ENCODE results near the gene AMPD2.
"Not testable (repeated sequence)": the region's sequence is repeated elsewhere in the genome, so short reads cannot be mapped to it uniquely, and the experiment has no call there.

AMPD2 gene

GRCh38 chr1:109657395-109657794 lies 37.8 kb downstream of the AMPD2 start:
- H3K4me3 ChIP-seq, result peak overlapping the region in 1 of 10 experiments; percentile 81; a peak in 1 of 20 replicates

GRCh38 chr1:109657970-109658369 lies 38.3 kb downstream of the AMPD2 start:
- TF ChIP-seq Cebpa-rat (IDR thresholded peaks at IDR 0.05), result no peak
- H4K20me1 ChIP-seq, result peaks cover 0 to 5% (median 0%) of the 10 kb centered on the region in 11 experiments; a peak in 1 of 22 replicates
- peak overlapping the region in 9 of 11 experiments; percentile 71 to 97 (median 93); a peak in 19 of 22 replicates for H3K4me2 ChIP-seq
- peak overlapping the region in 4 of 11 experiments; percentile 21 to 61 (median 40); a peak in 4 of 22 replicates for H3K27ac ChIP-seq
- no peak overlapping the region for H3K4me3 ChIP-seq
- H3K9me3 ChIP-seq (replicated peaks in 1 of 11), result no peaks in the 10 kb centered on the region
- no peak overlapping the region for H3K9ac ChIP-seq
- peaks cover 50 to 74% (median 65%) of the 10 kb centered on the region in 10 experiments for H3K4me1 ChIP-seq
- no peaks in the 10 kb centered on the region for H3K27me3 ChIP-seq
- peaks cover 0 to 16% (median 0%) of the 10 kb centered on the region in 11 experiments; a peak in 3 of 22 replicates for H3K36me3 ChIP-seq

More at GRCh38 chr1:109657395-109657794, 37.8 kb downstream of the AMPD2 start:
- Histone ChIP-seq H3K27ac (no peak overlapping the region), H3K9ac (no peak overlapping the region), H3K27me3 (no peaks in the 10 kb centered on the region), H3K36me3 (peaks cover 0 to 15% (median 0%) of the 10 kb centered on the region in 11 experiments; a peak in 3 of 22 replicates), H3K4me1 (peaks cover 50 to 74% (median 65%) of the 10 kb centered on the region in 10 experiments), H3K9me3 (replicated peaks in 1 of 11) (no peaks in the 10 kb centered on the region), H4K20me1 (peaks cover 0 to 5% (median 0%) of the 10 kb centered on the region in 11 experiments; a peak in 1 of 22 replicates), H3K4me2 (peak overlapping the region in 10 of 11 experiments; percentile 80 to 98 (median 94); a peak in 18 of 22 replicates)
- TF ChIP-seq Cebpa-rat (IDR thresholded peaks at IDR 0.05), result no peak

- peaks cover 0 to 16% (median 0%) of the 10 kb centered on the region in 11 experiments; a peak in 3 of 22 replicates for H3K36me3 ChIP-seq
- H3K27ac ChIP-seq, result peak overlapping the region in 7 of 11 experiments; percentile 9 to 61 (median 31); a peak in 8 of 22 replicates
Observed at GRCh38 chr1:109658533-109659042, 39.0 kb downstream of the AMPD2 start.

GRCh38 chr1:109659145-109659544 lies 39.5 kb downstream of the AMPD2 start:
- Histone ChIP-seq H3K9me3 (replicated peaks in 1 of 11) (no peaks in the 10 kb centered on the region), H3K27me3 (no peaks in the 10 kb centered on the region), H3K36me3 (peaks cover 0 to 16% (median 0%) of the 10 kb centered on the region in 11 experiments; a peak in 3 of 22 replicates), H3K27ac (peak overlapping the region in 7 of 11 experiments; percentile 29 to 63 (median 53); a peak in 13 of 22 replicates), H3K4me1 (peaks cover 50 to 82% (median 70%) of the 10 kb centered on the region in 10 experiments), H4K20me1 (peaks cover 0 to 5% (median 0%) of the 10 kb centered on the region in 11 experiments; a peak in 1 of 22 replicates), H3K4me2 (peak overlapping the region; percentile 60 to 97 (median 83)), H3K9ac (peak overlapping the region in 7 of 11 experiments; percentile 2 to 50 (median 37); a peak in 7 of 22 replicates), H3K4me3 (no peak overlapping the region)
- no peak for TF ChIP-seq Cebpa-rat (IDR thresholded peaks at IDR 0.05)

More at GRCh38 chr1:109658533-109659042, 39.0 kb downstream of the AMPD2 start:
- Histone ChIP-seq H3K4me2 (peak overlapping the region in 10 of 11 experiments; percentile 6 to 97 (median 86); a peak in 19 of 22 replicates), H3K27me3 (no peaks in the 10 kb centered on the region), H3K9me3 (replicated peaks in 1 of 11) (no peaks in the 10 kb centered on the region), H3K4me1 (peaks cover 50 to 78% (median 68%) of the 10 kb centered on the region in 10 experiments), H3K4me3 (no peak overlapping the region), H4K20me1 (peaks cover 0 to 5% (median 0%) of the 10 kb centered on the region in 11 experiments; a peak in 1 of 22 replicates), H3K9ac (peak overlapping the region in 1 of 11 experiments; percentile 33; a peak in 1 of 22 replicates)
- no peak for TF ChIP-seq Cebpa-rat (IDR thresholded peaks at IDR 0.05)

GRCh38 chr1:109659997-109660690 lies 40.5 kb downstream of the AMPD2 start:
- Histone ChIP-seq H3K4me1 (peaks cover 41 to 73% (median 66%) of the 10 kb centered on the region in 10 experiments), H3K27me3 (no peaks in the 10 kb centered on the region), H3K36me3 (peaks cover 0 to 16% (median 0%) of the 10 kb centered on the region in 11 experiments; a peak in 3 of 22 replicates), H3K4me2 (peak overlapping the region; percentile 60 to 97 (median 83)), H3K4me3 (peak overlapping the region in 2 of 10 experiments; percentile 0 to 39; a peak in 3 of 20 replicates), H3K9me3 (replicated peaks in 1 of 11) (no peaks in the 10 kb centered on the region), H3K9ac (peak overlapping the region in 5 of 11 experiments; percentile 22 to 50 (median 40); a peak in 6 of 22 replicates), H4K20me1 (peaks cover 0 to 5% (median 0%) of the 10 kb centered on the region in 11 experiments; a peak in 1 of 22 replicates), H3K27ac (peak overlapping the region in 7 of 11 experiments; percentile 29 to 63 (median 53); a peak in 11 of 22 replicates)
- peak in 2 of 11 experiments; percentile 5 to 19; a peak in 1 of 22 replicates for TF ChIP-seq Cebpa-rat (IDR thresholded peaks at IDR 0.05)

GRCh38 chr1:109660691-109661026 lies 41.0 kb downstream of the AMPD2 start:
- Histone ChIP-seq H3K27ac (peak overlapping the region in 5 of 11 experiments; percentile 34 to 63 (median 53); a peak in 6 of 22 replicates), H3K4me1 (peaks cover 36 to 68% (median 61%) of the 10 kb centered on the region in 10 experiments), H3K4me2 (peak overlapping the region; percentile 60 to 97 (median 83)), H3K4me3 (peak overlapping the region in 1 of 10 experiments; percentile 39; a peak in 2 of 20 replicates), H3K36me3 (peaks cover 0 to 16% (median 0%) of the 10 kb centered on the region in 11 experiments; a peak in 3 of 22 replicates)
- H4K20me1 ChIP-seq; H3K9me3 ChIP-seq (replicated peaks in 1 of 11); H3K9ac ChIP-seq; H3K27me3 ChIP-seq: not testable (repeated sequence)

- H3K27me3 ChIP-seq, result no peaks in the 10 kb centered on the region
- H3K9ac ChIP-seq, result no peak overlapping the region
- peaks cover 0 to 5% (median 0%) of the 10 kb centered on the region in 11 experiments; a peak in 1 of 22 replicates for H4K20me1 ChIP-seq
- peak overlapping the region in 7 of 11 experiments; percentile 7 to 97 (median 81); a peak in 10 of 22 replicates for H3K4me2 ChIP-seq
- no peaks in the 10 kb centered on the region for H3K9me3 ChIP-seq (replicated peaks in 1 of 11)
- H3K4me3 ChIP-seq, result no peak overlapping the region
- peaks cover 0 to 16% (median 0%) of the 10 kb centered on the region in 11 experiments; a peak in 3 of 22 replicates for H3K36me3 ChIP-seq
- H3K27ac ChIP-seq, result 0 out of 22 replicates have a peak overlapping the region, but pooled peaks of 1 of the 11 experiments have one; percentile 5
- no peak for TF ChIP-seq Cebpa-rat (IDR thresholded peaks at IDR 0.05)
- peaks cover 35 to 67% (median 61%) of the 10 kb centered on the region in 10 experiments for H3K4me1 ChIP-seq
Observed at GRCh38 chr1:109661391-109661790, 41.8 kb downstream of the AMPD2 start.

GRCh38 chr1:109664671-109665070 lies 45.0 kb downstream of the AMPD2 start:
- 0 out of 22 replicates have a peak, but pooled peaks cover 0 to 5% (median 0%) of the 10 kb centered on the region in 11 experiments for H4K20me1 ChIP-seq
- peaks cover 23 to 47% (median 36%) of the 10 kb centered on the region in 10 experiments for H3K4me1 ChIP-seq
- no peak overlapping the region for H3K4me3 ChIP-seq
- H3K27ac ChIP-seq, result no peak overlapping the region
- H3K4me2 ChIP-seq, result peak overlapping the region in 1 of 11 experiments; percentile 16; a peak in 1 of 22 replicates
- no peaks in the 10 kb centered on the region for H3K9me3 ChIP-seq (replicated peaks in 1 of 11)
- H3K9ac ChIP-seq, result no peak overlapping the region
- TF ChIP-seq Cebpa-rat (IDR thresholded peaks at IDR 0.05), result no peak
- H3K27me3 ChIP-seq, result no peaks in the 10 kb centered on the region
- peaks cover 0 to 11% (median 0%) of the 10 kb centered on the region in 11 experiments; a peak in 3 of 22 replicates for H3K36me3 ChIP-seq
